DND-41 (cell line): Measurements from ENCODE around the gene KAT2A.

Experiments
- ATAC-seq: fragments of 200-7000 bp; cut with Tn5 transposase; 3 replicates; pipeline ENCODE4 v1.9.1; 2021; ENCODE audit warnings: low read depth; ENCODE audit not compliant: insufficient read depth
- DNase-seq: peaks from one replicate; pipeline ENCODE4 v3.0.0-alpha.2; 2020
- H2AFZ ChIP-seq: 2 replicates; pipeline ENCODE4 v1.6.0; 2012; ENCODE audit warnings: low read depth, low read length
- H3K27ac ChIP-seq: 2 replicates; pipeline ENCODE4 v1.5.1; 2012; ENCODE audit warnings: low read length, inconsistent platforms
- H3K27me3 ChIP-seq: fragments of 200-600 bp; sonication (generic); 2 replicates; pipeline ENCODE4 v1.6.0; 2012; ENCODE audit warnings: low read length, mild to moderate bottlenecking, inconsistent platforms; ENCODE audit not compliant: insufficient read depth, poor library complexity
- H3K36me3 ChIP-seq: 2 replicates; pipeline ENCODE4 v1.5.1; 2012; ENCODE audit warnings: low read length, inconsistent platforms; ENCODE audit not compliant: insufficient read depth
- H3K4me1 ChIP-seq: 2 replicates; pipeline ENCODE4 v1.5.1; 2012; ENCODE audit warnings: mild to moderate bottlenecking, low read length; ENCODE audit not compliant: insufficient read depth
- H3K4me2 ChIP-seq: 2 replicates; pipeline ENCODE4 v1.6.0; 2012; ENCODE audit warnings: mild to moderate bottlenecking, moderate library complexity, low read length, inconsistent platforms; ENCODE audit not compliant: insufficient read depth
- H3K4me3 ChIP-seq, 2 experiments: fragments of 200-600 bp in 1 of 2; shearing (Covaris generic) in 1 of 2; 2 replicates each; pipeline ENCODE4 v1.5.1; 2012 to 2016; ENCODE audit warnings: inconsistent platforms in 2 of 2, low read length in 2 of 2, mild to moderate bottlenecking in 2 of 2, low read depth in 1 of 2, moderate library complexity in 1 of 2
- H3K79me2 ChIP-seq: 2 replicates; pipeline ENCODE4 v1.6.0; 2012; ENCODE audit warnings: low read length, inconsistent platforms; ENCODE audit not compliant: insufficient read depth
- H3K9ac ChIP-seq: 2 replicates; pipeline ENCODE4 v1.6.0; 2012; ENCODE audit warnings: low read depth, mild to moderate bottlenecking, inconsistent platforms, low read length, moderate library complexity
- H3K9me3 ChIP-seq: 2 replicates; pipeline ENCODE4 v1.5.1; 2012; ENCODE audit warnings: low read length, moderate library complexity, mild to moderate bottlenecking, inconsistent platforms; ENCODE audit not compliant: insufficient read depth, severe bottlenecking
- H4K20me1 ChIP-seq: 2 replicates; pipeline ENCODE4 v1.6.0; 2012; ENCODE audit warnings: low read length; ENCODE audit not compliant: insufficient read depth
- EZH2 ChIP-seq: IDR thresholded peaks from 3 replicates; pipeline ENCODE4 v1.6.1; 2012; ENCODE audit warnings: borderline replicate concordance, low read depth, mild to moderate bottlenecking, moderate library complexity, low read length, inconsistent platforms; ENCODE audit not compliant: severe bottlenecking
- TF ChIP-seq, protein P1 (sequence below): IDR thresholded peaks from 2 replicates; pipeline ENCODE4 v1.5.1; 2012; ENCODE audit warnings: borderline replicate concordance, low read length, moderate library complexity, mild to moderate bottlenecking; ENCODE audit not compliant: poor library complexity, severe bottlenecking; ENCODE audit errors: extremely low read depth

The KAT2A gene

DNA sequence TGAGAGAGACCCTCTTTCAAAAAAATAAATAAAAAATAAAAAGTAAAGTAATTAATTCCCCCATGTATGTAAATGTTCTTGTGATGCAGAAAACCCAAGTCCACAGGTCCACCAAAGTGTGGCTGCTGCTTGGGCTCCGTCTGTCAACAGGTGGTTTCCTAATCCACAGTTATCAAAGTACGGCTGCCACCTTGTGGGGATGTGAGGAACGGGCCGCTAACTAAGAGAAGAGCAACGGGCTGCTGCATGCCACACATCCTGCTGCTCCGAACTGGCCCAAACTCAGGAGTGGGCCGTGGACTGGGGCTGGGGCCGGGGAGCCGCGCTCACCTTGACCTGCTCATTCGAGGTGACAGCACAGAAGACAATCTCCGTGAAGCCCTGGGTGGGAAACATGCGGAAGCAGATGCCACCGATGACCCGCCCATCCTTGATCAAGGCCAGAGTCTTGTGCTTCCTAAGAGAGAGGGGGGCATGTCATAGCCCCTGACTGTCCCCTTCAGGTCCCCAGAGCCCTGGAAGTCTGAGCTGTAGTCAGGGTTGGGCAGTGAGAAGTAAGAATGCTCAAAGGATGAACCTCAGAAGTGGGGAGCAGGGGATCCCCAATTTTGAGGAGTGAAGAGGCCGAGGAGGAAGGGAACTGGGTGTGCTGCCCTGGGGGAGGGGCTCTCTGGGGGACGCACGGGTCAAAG, 4.3 kb downstream of the KAT2A start:
- TF ChIP-seq, protein P1, sequence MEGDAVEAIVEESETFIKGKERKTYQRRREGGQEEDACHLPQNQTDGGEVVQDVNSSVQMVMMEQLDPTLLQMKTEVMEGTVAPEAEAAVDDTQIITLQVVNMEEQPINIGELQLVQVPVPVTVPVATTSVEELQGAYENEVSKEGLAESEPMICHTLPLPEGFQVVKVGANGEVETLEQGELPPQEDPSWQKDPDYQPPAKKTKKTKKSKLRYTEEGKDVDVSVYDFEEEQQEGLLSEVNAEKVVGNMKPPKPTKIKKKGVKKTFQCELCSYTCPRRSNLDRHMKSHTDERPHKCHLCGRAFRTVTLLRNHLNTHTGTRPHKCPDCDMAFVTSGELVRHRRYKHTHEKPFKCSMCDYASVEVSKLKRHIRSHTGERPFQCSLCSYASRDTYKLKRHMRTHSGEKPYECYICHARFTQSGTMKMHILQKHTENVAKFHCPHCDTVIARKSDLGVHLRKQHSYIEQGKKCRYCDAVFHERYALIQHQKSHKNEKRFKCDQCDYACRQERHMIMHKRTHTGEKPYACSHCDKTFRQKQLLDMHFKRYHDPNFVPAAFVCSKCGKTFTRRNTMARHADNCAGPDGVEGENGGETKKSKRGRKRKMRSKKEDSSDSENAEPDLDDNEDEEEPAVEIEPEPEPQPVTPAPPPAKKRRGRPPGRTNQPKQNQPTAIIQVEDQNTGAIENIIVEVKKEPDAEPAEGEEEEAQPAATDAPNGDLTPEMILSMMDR = peak; percentile 87
- TF ChIP-seq EZH2 = no peak
- no peaks in the 10 kb centered on the region for H4K20me1 ChIP-seq
- no peaks in the 10 kb centered on the region for H3K27me3 ChIP-seq
- no peak overlapping the region for H3K27ac ChIP-seq
- peaks cover 62% of the 10 kb centered on the region for H3K36me3 ChIP-seq
- H3K4me1 ChIP-seq = peaks cover 63% of the 10 kb centered on the region
- H3K4me3 ChIP-seq = no peak overlapping the region
- H3K9me3 ChIP-seq = no peaks in the 10 kb centered on the region
- no peak overlapping the region for H3K9ac ChIP-seq
- ATAC-seq (peak; percentile 30), DNase-seq (peak; percentile 83)
- no peak overlapping the region for H2AFZ ChIP-seq
- H3K4me2 ChIP-seq = no peak overlapping the region
- peaks cover 18% of the 10 kb centered on the region for H3K79me2 ChIP-seq

DNA sequence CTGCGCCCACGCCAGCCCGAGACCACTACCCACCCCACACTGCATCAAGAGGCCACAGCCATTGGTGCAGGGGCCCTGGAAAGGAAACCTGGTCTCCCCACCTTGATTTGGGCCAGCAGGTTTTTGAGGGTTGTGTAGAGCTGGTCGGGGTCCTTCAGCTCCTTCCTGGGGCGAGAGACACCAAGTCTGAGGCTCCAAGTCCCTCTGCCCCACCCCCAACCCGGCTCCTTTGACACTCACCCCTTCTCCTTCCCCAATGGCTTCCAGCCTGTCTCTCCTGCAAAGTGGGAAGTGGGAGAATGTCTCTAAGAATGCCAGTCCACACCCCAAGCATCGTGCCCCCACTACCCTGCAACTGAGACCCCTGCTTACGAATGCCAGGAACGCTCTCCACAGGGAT, 7.0 kb downstream of the KAT2A start:
- no peak overlapping the region for H3K27ac ChIP-seq
- H3K36me3 ChIP-seq = peaks cover 55% of the 10 kb centered on the region
- TF ChIP-seq, protein P1 = no peak
- no peak for TF ChIP-seq EZH2
- H3K4me1 ChIP-seq = peaks cover 49% of the 10 kb centered on the region
- DNase-seq (no peak), ATAC-seq (no peak)
- no peak overlapping the region for H2AFZ ChIP-seq
- no peaks in the 10 kb centered on the region for H3K27me3 ChIP-seq
- H3K9ac ChIP-seq = no peak overlapping the region
- no peak overlapping the region for H3K4me3 ChIP-seq
- no peak overlapping the region for H3K4me2 ChIP-seq
- no peaks in the 10 kb centered on the region for H3K9me3 ChIP-seq
- no peaks in the 10 kb centered on the region for H4K20me1 ChIP-seq
- peaks cover 6% of the 10 kb centered on the region; the same call in 1 of the 2 replicates for H3K79me2 ChIP-seq

DNA sequence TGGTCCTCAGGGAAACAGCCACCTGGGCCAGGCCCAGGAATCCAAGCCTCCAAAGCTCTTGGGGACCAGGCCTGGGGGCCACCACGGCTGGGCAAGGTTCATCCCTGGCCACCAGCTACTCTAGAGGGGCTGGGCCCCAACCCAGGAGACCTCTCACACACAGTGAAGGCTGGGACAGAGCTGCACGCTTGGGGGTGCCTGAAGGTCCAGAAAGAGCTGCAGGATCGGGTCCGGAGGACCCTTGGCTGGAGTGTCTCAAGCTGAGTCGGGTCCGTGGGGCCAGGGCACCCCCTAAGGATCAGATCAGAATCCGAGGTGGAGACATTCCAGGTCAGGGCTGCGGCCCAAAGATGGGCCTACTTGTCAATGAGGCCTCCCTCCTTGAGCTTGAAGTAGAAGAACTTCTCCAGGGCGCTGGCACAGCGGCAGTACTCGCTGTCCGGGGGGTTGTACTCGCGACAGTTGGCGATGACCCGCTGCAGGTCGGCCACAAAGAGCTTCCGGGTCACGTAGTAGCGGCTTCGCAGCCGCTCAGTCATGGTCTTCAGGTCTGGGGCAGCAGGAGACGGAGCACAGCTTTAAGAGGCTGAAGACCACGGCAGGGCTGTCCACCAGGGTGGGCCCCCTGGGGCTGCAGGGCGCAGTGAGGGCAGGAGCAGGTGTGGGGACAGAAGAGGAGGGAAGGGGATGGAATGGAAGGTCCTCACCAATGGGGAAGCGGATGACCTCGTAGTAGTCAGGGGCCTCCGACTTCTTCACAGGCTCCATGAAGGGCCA, 7.7 kb downstream of the KAT2A start:
- Histone ChIP-seq H3K36me3 (peaks cover 49% of the 10 kb centered on the region), H3K4me3 (peak overlapping the region in 1 of 2 experiments; percentile 62; a peak in 2 of 4 replicates), H3K9me3 (no peaks in the 10 kb centered on the region), H3K27me3 (no peaks in the 10 kb centered on the region), H4K20me1 (no peaks in the 10 kb centered on the region), H3K4me2 (peak overlapping the region; percentile 89), H3K79me2 (peaks cover 6% of the 10 kb centered on the region; the same call in 1 of the 2 replicates), H3K4me1 (peaks cover 44% of the 10 kb centered on the region), H2AFZ (0 out of 2 replicates have a peak overlapping the region, but pooled peaks have one; percentile 83), H3K9ac (peak overlapping the region; percentile 65), H3K27ac (peak overlapping the region; percentile 94)
- ATAC-seq (no peak), DNase-seq (no peak)
- TF ChIP-seq, protein P1 = no peak
- no peak for TF ChIP-seq EZH2
